ENCODE data around the gene SIPA1L3. TPM values are rescaled to one million over a fixed set of nuclear protein-coding genes. Genes with fewer than 3 reads are reported as not detected.

The SIPA1L3 gene
- total RNA-seq, 1 donor from 2014 or later = 29.6 TPM

- H3K4me1 Mint-ChIP-seq (ENCODE audit: unreplicated experiment) = peaks cover 4% of the 10 kb centered on the region
- no peaks in the 10 kb centered on the region for H3K9me3 Mint-ChIP-seq (ENCODE audit: unreplicated experiment)
- no peak for DNase-seq (ENCODE audit: low spot score)
- peaks cover 9% of the 10 kb centered on the region for H3K27me3 Mint-ChIP-seq (ENCODE audit: unreplicated experiment)
- peaks cover 19% of the 10 kb centered on the region for H3K36me3 Mint-ChIP-seq (ENCODE audit: low read depth, unreplicated experiment)
- no peak overlapping the region for H3K4me3 Mint-ChIP-seq (ENCODE audit: unreplicated experiment)
- TF ChIP-seq, protein P1, sequence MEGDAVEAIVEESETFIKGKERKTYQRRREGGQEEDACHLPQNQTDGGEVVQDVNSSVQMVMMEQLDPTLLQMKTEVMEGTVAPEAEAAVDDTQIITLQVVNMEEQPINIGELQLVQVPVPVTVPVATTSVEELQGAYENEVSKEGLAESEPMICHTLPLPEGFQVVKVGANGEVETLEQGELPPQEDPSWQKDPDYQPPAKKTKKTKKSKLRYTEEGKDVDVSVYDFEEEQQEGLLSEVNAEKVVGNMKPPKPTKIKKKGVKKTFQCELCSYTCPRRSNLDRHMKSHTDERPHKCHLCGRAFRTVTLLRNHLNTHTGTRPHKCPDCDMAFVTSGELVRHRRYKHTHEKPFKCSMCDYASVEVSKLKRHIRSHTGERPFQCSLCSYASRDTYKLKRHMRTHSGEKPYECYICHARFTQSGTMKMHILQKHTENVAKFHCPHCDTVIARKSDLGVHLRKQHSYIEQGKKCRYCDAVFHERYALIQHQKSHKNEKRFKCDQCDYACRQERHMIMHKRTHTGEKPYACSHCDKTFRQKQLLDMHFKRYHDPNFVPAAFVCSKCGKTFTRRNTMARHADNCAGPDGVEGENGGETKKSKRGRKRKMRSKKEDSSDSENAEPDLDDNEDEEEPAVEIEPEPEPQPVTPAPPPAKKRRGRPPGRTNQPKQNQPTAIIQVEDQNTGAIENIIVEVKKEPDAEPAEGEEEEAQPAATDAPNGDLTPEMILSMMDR (IDR thresholded peaks at IDR 0.05; ENCODE audit: unreplicated experiment) = no peak
- H3K27ac Mint-ChIP-seq (ENCODE audit: unreplicated experiment) = no peak overlapping the region
Observed at GRCh38 chr19:38032951-38033350, 125.9 kb downstream of the SIPA1L3 start.

- Mint-ChIP-seq H3K4me3 (ENCODE audit: unreplicated experiment) (no peak overlapping the region), H3K27ac (ENCODE audit: unreplicated experiment) (no peak overlapping the region), H3K27me3 (ENCODE audit: unreplicated experiment) (peaks cover 9% of the 10 kb centered on the region), H3K36me3 (ENCODE audit: low read depth, unreplicated experiment) (peaks cover 14% of the 10 kb centered on the region), H3K9me3 (ENCODE audit: unreplicated experiment) (no peaks in the 10 kb centered on the region), H3K4me1 (ENCODE audit: unreplicated experiment) (peaks cover 4% of the 10 kb centered on the region)
- TF ChIP-seq, protein P1 (IDR thresholded peaks at IDR 0.05; ENCODE audit: unreplicated experiment) = no peak
- DNase-seq (ENCODE audit: low spot score) = no peak
Observed at GRCh38 chr19:38033658-38034491, 126.9 kb downstream of the SIPA1L3 start.

DNA sequence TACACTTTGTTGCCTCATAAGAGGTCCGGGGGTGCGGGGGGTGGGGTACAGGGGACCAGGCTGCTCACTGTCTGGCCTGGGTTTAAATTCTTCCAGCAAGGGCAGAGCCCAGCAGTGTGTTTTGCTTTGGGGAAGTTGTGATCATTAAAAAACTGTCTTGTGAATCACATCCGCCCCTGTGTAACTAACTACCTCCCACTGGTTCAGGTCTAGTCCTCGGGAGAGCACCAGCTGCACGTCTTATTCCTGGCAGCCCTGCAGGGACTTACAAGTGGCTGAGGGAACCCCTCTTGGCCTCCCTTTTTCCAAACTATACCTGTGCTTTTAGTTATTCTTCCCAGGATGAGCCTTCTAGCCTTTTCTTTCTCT lies 127.5 kb downstream of the SIPA1L3 start:
- TF ChIP-seq, protein P1 (IDR thresholded peaks at IDR 0.05; ENCODE audit: unreplicated experiment) = no peak
- peaks cover 4% of the 10 kb centered on the region for H3K4me1 Mint-ChIP-seq (ENCODE audit: unreplicated experiment)
- peaks cover 14% of the 10 kb centered on the region for H3K36me3 Mint-ChIP-seq (ENCODE audit: low read depth, unreplicated experiment)
- H3K27me3 Mint-ChIP-seq (ENCODE audit: unreplicated experiment) = peaks cover 9% of the 10 kb centered on the region
- DNase-seq (ENCODE audit: low spot score) = no peak
- H3K9me3 Mint-ChIP-seq (ENCODE audit: unreplicated experiment) = no peaks in the 10 kb centered on the region
- H3K27ac Mint-ChIP-seq (ENCODE audit: unreplicated experiment) = no peak overlapping the region
- H3K4me3 Mint-ChIP-seq (ENCODE audit: unreplicated experiment) = no peak overlapping the region

GRCh38 chr19:38035515-38036495 lies 128.8 kb downstream of the SIPA1L3 start:
- Mint-ChIP-seq H3K4me1 (ENCODE audit: unreplicated experiment) (peaks cover 4% of the 10 kb centered on the region), H3K36me3 (ENCODE audit: low read depth, unreplicated experiment) (peaks cover 11% of the 10 kb centered on the region), H3K27ac (ENCODE audit: unreplicated experiment) (no peak overlapping the region), H3K9me3 (ENCODE audit: unreplicated experiment) (no peaks in the 10 kb centered on the region), H3K4me3 (ENCODE audit: unreplicated experiment) (no peak overlapping the region), H3K27me3 (ENCODE audit: unreplicated experiment) (peaks cover 9% of the 10 kb centered on the region)
- TF ChIP-seq, protein P1 (IDR thresholded peaks at IDR 0.05; ENCODE audit: unreplicated experiment) = no peak
- no peak for DNase-seq (ENCODE audit: low spot score)

Data from endothelial cell (in vitro differentiated cells).